OCI-LY7 (cell line): ENCODE data around the gene TAF6. TPM values are rescaled to one million over a fixed set of nuclear protein-coding genes. Genes with fewer than 3 reads are reported as not detected.

Experiments
- BruUV-seq: library from RNA; stranded (reverse); fragments of 400-500 nt; replicated peaks from 2 replicates; lab custom pipeline; 2021; lab: Mats Ljungman, UMichigan
- CTCF ChIA-PET: fragments of 300-600 bp; sonication (Branson Sonifier 250); formaldehyde crosslinking; loops from one replicate; lab custom pipeline; 2022; ENCODE audit warnings: antibody characterized with exemption; ENCODE audit not compliant: unreplicated experiment; lab: Charles Lee
- POLR2A ChIA-PET: fragments of 300-600 bp; sonication (Branson Sonifier 250); formaldehyde crosslinking; loops from one replicate; lab custom pipeline; 2022; ENCODE audit warnings: antibody characterized with exemption; lab: Charles Lee
- DNase-seq: peaks from one replicate; pipeline ENCODE4 v3.0.0-alpha.2; 2015; ENCODE audit warnings: low spot score
- H2AFZ ChIP-seq: fragments of 200-600 bp; sonication (generic), shearing (Covaris generic); 2 replicates; pipeline ENCODE4 v1.6.1; 2014; ENCODE audit warnings: mild to moderate bottlenecking, antibody characterized with exemption, low read length, moderate library complexity
- H3K27ac ChIP-seq: fragments of 200-600 bp; sonication (generic); 2 replicates; pipeline ENCODE4 v1.5.1; 2014; ENCODE audit warnings: mixed run types, low read depth, mild to moderate bottlenecking, moderate library complexity, low read length, inconsistent platforms; ENCODE audit not compliant: poor library complexity, severe bottlenecking
- H3K36me3 ChIP-seq: fragments of 200-600 bp; sonication (generic); 2 replicates; pipeline ENCODE4 v1.6.1; 2014; ENCODE audit warnings: mild to moderate bottlenecking, antibody characterized with exemption, low read length, moderate library complexity, mixed read lengths; ENCODE audit not compliant: insufficient read depth
- H3K4me1 ChIP-seq: fragments of 200-600 bp; sonication (generic); 2 replicates; pipeline ENCODE4 v1.5.1; 2014; ENCODE audit warnings: mild to moderate bottlenecking, low read length; ENCODE audit not compliant: insufficient read depth, poor library complexity, severe bottlenecking
- H3K4me2 ChIP-seq: fragments of 200-600 bp; sonication (generic); 2 replicates; pipeline ENCODE4 v1.6.1; 2014; ENCODE audit warnings: mild to moderate bottlenecking, low read length
- H3K4me3 ChIP-seq: fragments of 200-600 bp; sonication (generic); 2 replicates; pipeline ENCODE4 v1.5.1; 2014; ENCODE audit warnings: mild to moderate bottlenecking, low read depth, low read length; ENCODE audit not compliant: poor library complexity, severe bottlenecking
- H3K79me2 ChIP-seq: fragments of 200-600 bp; sonication (generic); 2 replicates; pipeline ENCODE4 v1.6.1; 2016; ENCODE audit warnings: low read depth, mild to moderate bottlenecking, low read length, moderate library complexity, mixed read lengths; ENCODE audit not compliant: insufficient read depth
- H3K9me2 ChIP-seq: fragments of 200-600 bp; sonication (generic); 2 replicates; pipeline ENCODE4 v1.6.1; 2016; ENCODE audit warnings: mild to moderate bottlenecking, low read length, mixed read lengths; ENCODE audit not compliant: insufficient read depth
- H3K9me3 ChIP-seq: fragments of 200-600 bp; sonication (generic); 2 replicates; pipeline ENCODE4 v1.6.1; 2014; ENCODE audit warnings: mild to moderate bottlenecking, mixed run types, low read length, mixed read lengths
- H4K20me1 ChIP-seq: fragments of 200-600 bp; sonication (generic); 2 replicates; pipeline ENCODE4 v1.6.1; 2014; ENCODE audit warnings: mild to moderate bottlenecking, antibody characterized with exemption, low read length, moderate library complexity, mixed read lengths; ENCODE audit not compliant: insufficient read depth
- EZH2phosphoT487 ChIP-seq: fragments of 200-600 bp; sonication (generic); IDR thresholded peaks from 2 replicates; pipeline ENCODE4 v1.6.1; 2018; ENCODE audit warnings: low read depth, borderline replicate concordance, mild to moderate bottlenecking, mixed run types, antibody characterized with exemption, low read length, moderate library complexity, mixed read lengths
- intact Hi-C: fragments of 100-400 bp; cut with micrococcal nuclease; formaldehyde crosslinking; loops from one replicate; pipeline ENCODE4 v1.10.0; 2022; ENCODE audit not compliant: unreplicated experiment
- total RNA-seq, 2 experiments: library from RNA; depleted of rRNA in 1 of 2; stranded (reverse); fragments of >200 nt in 1 of 2; shearing (Covaris generic) in 1 of 2; gene quantifications; 2 replicates each; pipeline ENCODE4 v1.2.3, GENCODE V29; 2014 to 2022
- TF ChIP-seq, protein P1 (sequence below): fragments of 200-600 bp; sonication (generic); conservative IDR thresholded peaks from 2 replicates; pipeline ENCODE4 v1.5.1; 2014; ENCODE audit warnings: mild to moderate bottlenecking, antibody characterized with exemption, low read length, moderate library complexity, mixed read lengths

TAF6 gene
- total RNA-seq, 2 experiments from 2014 or later, result 28.0 to 71.0 TPM

DNA sequence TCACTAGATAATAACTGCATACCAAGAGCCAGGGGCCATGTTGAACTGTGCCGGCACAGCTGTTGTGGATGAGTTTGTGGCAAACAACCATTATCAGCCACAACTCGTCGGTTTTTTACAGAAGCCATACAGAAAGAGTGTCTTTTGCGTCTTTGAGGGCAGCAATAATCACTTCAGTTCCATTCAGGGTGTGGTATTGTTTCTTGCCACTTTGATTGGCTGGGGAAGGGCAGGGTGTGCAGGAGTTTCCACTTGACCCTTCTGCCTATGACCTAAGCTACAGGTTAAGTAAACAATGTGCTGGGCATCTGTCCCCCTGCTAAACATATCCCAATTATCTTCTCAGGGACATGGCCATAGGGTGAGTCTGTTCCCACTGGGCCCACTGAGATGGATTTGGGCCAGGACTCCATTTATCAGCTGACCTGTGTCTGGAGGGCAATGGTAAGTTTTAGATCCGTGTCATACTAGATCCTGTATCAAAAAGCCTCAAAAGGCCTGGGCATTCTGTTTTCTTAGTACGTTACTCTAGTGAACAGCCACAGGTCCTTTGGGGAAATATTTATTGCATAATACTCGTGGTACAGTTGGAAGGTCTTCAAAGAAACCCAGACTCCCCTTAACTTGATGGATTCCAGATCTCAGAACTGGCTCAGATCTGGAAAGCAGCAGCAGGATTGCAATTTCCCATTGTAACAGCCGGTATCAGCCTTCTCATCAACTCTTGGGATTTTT lies 53.5 kb downstream of the TAF6 start:
- Histone ChIP-seq H3K27ac (no peak overlapping the region), H3K4me2 (no peak overlapping the region), H3K9me2 (no peaks in the 10 kb centered on the region), H3K36me3 (peaks cover 32% of the 10 kb centered on the region), H3K9me3 (no peaks in the 10 kb centered on the region), H3K79me2 (no peaks in the 10 kb centered on the region), H3K4me1 (no peaks in the 10 kb centered on the region), H3K4me3 (no peak overlapping the region), H4K20me1 (no peaks in the 10 kb centered on the region), H2AFZ (no peak overlapping the region)
- no TSS peak for BruUV-seq
- CTCF ChIA-PET, result no interaction called here
- no peak for DNase-seq
- POLR2A ChIA-PET, result no interaction called here
- intact Hi-C loops, result no loop called here
- TF ChIP-seq, protein P1, sequence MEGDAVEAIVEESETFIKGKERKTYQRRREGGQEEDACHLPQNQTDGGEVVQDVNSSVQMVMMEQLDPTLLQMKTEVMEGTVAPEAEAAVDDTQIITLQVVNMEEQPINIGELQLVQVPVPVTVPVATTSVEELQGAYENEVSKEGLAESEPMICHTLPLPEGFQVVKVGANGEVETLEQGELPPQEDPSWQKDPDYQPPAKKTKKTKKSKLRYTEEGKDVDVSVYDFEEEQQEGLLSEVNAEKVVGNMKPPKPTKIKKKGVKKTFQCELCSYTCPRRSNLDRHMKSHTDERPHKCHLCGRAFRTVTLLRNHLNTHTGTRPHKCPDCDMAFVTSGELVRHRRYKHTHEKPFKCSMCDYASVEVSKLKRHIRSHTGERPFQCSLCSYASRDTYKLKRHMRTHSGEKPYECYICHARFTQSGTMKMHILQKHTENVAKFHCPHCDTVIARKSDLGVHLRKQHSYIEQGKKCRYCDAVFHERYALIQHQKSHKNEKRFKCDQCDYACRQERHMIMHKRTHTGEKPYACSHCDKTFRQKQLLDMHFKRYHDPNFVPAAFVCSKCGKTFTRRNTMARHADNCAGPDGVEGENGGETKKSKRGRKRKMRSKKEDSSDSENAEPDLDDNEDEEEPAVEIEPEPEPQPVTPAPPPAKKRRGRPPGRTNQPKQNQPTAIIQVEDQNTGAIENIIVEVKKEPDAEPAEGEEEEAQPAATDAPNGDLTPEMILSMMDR, result no peak
- no peak for TF ChIP-seq EZH2phosphoT487

DNA sequence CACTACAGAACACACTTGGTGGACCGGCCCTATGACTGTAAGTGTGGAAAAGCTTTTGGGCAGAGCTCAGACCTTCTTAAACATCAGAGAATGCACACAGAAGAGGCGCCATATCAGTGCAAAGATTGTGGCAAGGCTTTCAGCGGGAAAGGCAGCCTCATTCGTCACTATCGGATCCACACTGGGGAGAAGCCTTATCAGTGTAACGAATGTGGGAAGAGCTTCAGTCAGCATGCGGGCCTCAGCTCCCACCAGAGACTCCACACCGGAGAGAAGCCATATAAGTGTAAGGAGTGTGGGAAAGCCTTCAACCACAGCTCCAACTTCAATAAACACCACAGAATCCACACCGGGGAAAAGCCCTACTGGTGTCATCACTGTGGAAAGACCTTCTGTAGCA lies 55.0 kb downstream of the TAF6 start:
- H3K4me1 ChIP-seq, result peaks cover 3% of the 10 kb centered on the region
- no peak overlapping the region for H3K27ac ChIP-seq
- peaks cover 32% of the 10 kb centered on the region; the same call in 1 of the 2 replicates for H3K36me3 ChIP-seq
- H2AFZ ChIP-seq, result no peak overlapping the region
- no peaks in the 10 kb centered on the region for H4K20me1 ChIP-seq
- H3K4me2 ChIP-seq, result no peak overlapping the region
- POLR2A ChIA-PET, result no interaction called here
- CTCF ChIA-PET, result interaction anchor here (0.5 kb wide), 1 partner anchor 19 kb away, joined by 5 read pairs; no protein-coding TSS in a partner anchor
- TSS peak; percentile 52 for BruUV-seq
- TF ChIP-seq EZH2phosphoT487, result no peak
- TF ChIP-seq, protein P1, result no peak
- intact Hi-C loops, result no loop called here
- no peaks in the 10 kb centered on the region for H3K9me3 ChIP-seq
- H3K4me3 ChIP-seq, result no peak overlapping the region
- H3K9me2 ChIP-seq, result no peaks in the 10 kb centered on the region
- no peaks in the 10 kb centered on the region for H3K79me2 ChIP-seq
- no peak for DNase-seq

DNA sequence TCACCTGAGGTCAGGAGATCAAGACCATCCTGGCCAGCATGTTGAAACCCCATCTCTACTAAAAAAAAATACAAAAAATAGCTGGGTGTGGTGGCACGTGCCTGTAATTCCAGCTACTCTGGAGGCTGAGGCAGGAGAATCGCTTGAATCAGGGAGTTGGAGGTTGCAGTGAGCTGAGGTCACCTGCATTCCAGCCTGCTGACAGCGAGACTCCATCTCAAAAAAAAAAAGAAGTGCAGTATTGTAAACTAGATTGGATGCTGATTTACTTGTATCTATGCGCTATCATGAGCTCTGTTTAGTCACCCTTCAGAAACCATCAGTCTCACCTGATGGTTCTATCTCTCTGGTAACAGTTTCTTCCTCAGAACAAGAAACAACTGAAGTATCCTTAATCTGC lies 55.8 kb downstream of the TAF6 start:
- Histone ChIP-seq H3K4me1 (peaks cover 6% of the 10 kb centered on the region), H3K9me3 (no peaks in the 10 kb centered on the region), H2AFZ (no peak overlapping the region), H3K9me2 (no peaks in the 10 kb centered on the region), H3K4me3 (no peak overlapping the region), H4K20me1 (no peaks in the 10 kb centered on the region), H3K36me3 (peaks cover 40% of the 10 kb centered on the region; the same call in 1 of the 2 replicates), H3K79me2 (no peaks in the 10 kb centered on the region), H3K27ac (no peak overlapping the region), H3K4me2 (no peak overlapping the region)
- ChIA-PET POLR2A (interaction anchor here (0.6 to 1.0 kb wide), 2 partner anchors 43 to 94 kb away, joined by 3 to 4 read pairs; no protein-coding TSS in a partner anchor), CTCF (interaction anchor here (0.5 kb wide), 1 partner anchor 19 kb away, joined by 5 read pairs; no protein-coding TSS in a partner anchor)
- no TSS peak for BruUV-seq
- DNase-seq, result no peak
- intact Hi-C loops, result no loop called here
- TF ChIP-seq, protein P1, result no peak
- no peak for TF ChIP-seq EZH2phosphoT487
